WTC11 (cell line): Measurements from ENCODE around the gene ARMH4.

Experiments used
- CREB1 ChIP-seq: sonication (generic); formaldehyde crosslinking; IDR thresholded peaks from 2 replicates; pipeline ENCODE4 v1.8.0; 2023; ENCODE audit warnings: mild to moderate bottlenecking, missing genetic modification reagents
- CREM ChIP-seq: sonication (generic); formaldehyde crosslinking; IDR thresholded peaks from 2 replicates; pipeline ENCODE4 v1.8.1; 2022; ENCODE audit warnings: mild to moderate bottlenecking, missing genetic modification reagents, moderate library complexity
- CTCF ChIP-seq: fragments of 200-600 bp; IDR thresholded peaks from 2 replicates; pipeline ENCODE4 v1.8.0; 2022; ENCODE audit warnings: antibody characterized with exemption
- ELF4 ChIP-seq: sonication (generic); formaldehyde crosslinking; IDR thresholded peaks from 2 replicates; pipeline ENCODE4 v1.8.1; 2022; ENCODE audit warnings: low read depth, mild to moderate bottlenecking, moderate library complexity, missing genetic modification reagents
- MAX ChIP-seq: sonication (generic); formaldehyde crosslinking; IDR thresholded peaks from 2 replicates; pipeline ENCODE4 v1.8.0; 2022; ENCODE audit warnings: mild to moderate bottlenecking, missing genetic modification reagents
- NR2C2 ChIP-seq: sonication (generic); formaldehyde crosslinking; IDR thresholded peaks from 2 replicates; pipeline ENCODE4 v1.8.0; 2022; ENCODE audit warnings: mild to moderate bottlenecking, missing genetic modification reagents
- SP1 ChIP-seq: sonication (generic); formaldehyde crosslinking; conservative IDR thresholded peaks from 2 replicates; pipeline ENCODE4 v1.8.1; 2022; ENCODE audit warnings: missing genetic modification reagents
- ZNF425 ChIP-seq: fragments of 250-450 bp; sonication (Bioruptor Pico); conservative IDR thresholded peaks from 2 replicates; pipeline ENCODE4 v1.9.0; 2021; ENCODE audit warnings: mild to moderate bottlenecking

- TF ChIP-seq MAX (CRISPR knock-in tag) (no peak), CTCF (no peak), NR2C2 (CRISPR knock-in tag) (no peak), SP1 (CRISPR knock-in tag) (no peak), ZNF425 (CRISPR knock-in tag) (no peak), CREB1 (CRISPR knock-in tag) (no peak), CREM (CRISPR knock-in tag) (no peak), ELF4 (CRISPR knock-in tag) (no peak)
Measured at GRCh38 chr14:58128416-58128815, 23.6 kb downstream of the ARMH4 start.
